Activated T-helper 1 cell treated with anti-CD3 and anti-CD28 coated beads, Interleukin-12 subunit alpha, Interleukin-12 subunit beta, Interleukin-2, Interleukin-4 antibody, amounts not matched to agents 30 ng/mL and 10 ng/mL and 1 ng/mL, durations not matched to agents 14 hours and 24 hours and 36 hours (primary cell): Measurements from ENCODE around the gene HSPA1L. TPM values are rescaled to one million over a fixed set of nuclear protein-coding genes. Genes with fewer than 3 reads are reported as not detected.
"Not testable (repeated sequence)": the region's sequence is repeated elsewhere in the genome, so short reads cannot be mapped to it uniquely, and the experiment has no call there.

ENCODE experiments used
- DNase-seq: peaks from one replicate; pipeline ENCODE4 v3.0.0; 2021; ENCODE audit warnings: low spot score
- H3K27ac Mint-ChIP-seq: one replicate; pipeline ENCODE4 v1.8.0; 2021; ENCODE audit warnings: mild to moderate bottlenecking, mixed read lengths
- H3K27me3 Mint-ChIP-seq: one replicate; pipeline ENCODE4 v1.8.0; 2022; ENCODE audit warnings: mild to moderate bottlenecking, moderate library complexity, mixed read lengths; ENCODE audit not compliant: insufficient read depth
- H3K36me3 Mint-ChIP-seq: one replicate; pipeline ENCODE4 v1.8.0; 2021; ENCODE audit warnings: low read depth, mixed read lengths
- H3K4me1 Mint-ChIP-seq: one replicate; pipeline ENCODE4 v1.8.0; 2021; ENCODE audit warnings: low read depth, mixed read lengths
- H3K4me3 Mint-ChIP-seq: one replicate; pipeline ENCODE4 v1.8.0; 2021; ENCODE audit warnings: mild to moderate bottlenecking, moderate library complexity, mixed read lengths
- H3K9me3 Mint-ChIP-seq: one replicate; pipeline ENCODE4 v1.8.0; 2021; ENCODE audit warnings: mixed read lengths
- intact Hi-C: fragments of 100-400 bp; cut with micrococcal nuclease; formaldehyde crosslinking; loops from one replicate; pipeline ENCODE4 v1.15.1; 2024
- total RNA-seq: library from RNA; stranded (reverse); gene quantifications from 2 replicates; pipeline ENCODE4 v1.2.3, GENCODE V29; 2022

HSPA1L gene
- 2.2 and 2.9 TPM in 2 replicates for total RNA-seq

DNA sequence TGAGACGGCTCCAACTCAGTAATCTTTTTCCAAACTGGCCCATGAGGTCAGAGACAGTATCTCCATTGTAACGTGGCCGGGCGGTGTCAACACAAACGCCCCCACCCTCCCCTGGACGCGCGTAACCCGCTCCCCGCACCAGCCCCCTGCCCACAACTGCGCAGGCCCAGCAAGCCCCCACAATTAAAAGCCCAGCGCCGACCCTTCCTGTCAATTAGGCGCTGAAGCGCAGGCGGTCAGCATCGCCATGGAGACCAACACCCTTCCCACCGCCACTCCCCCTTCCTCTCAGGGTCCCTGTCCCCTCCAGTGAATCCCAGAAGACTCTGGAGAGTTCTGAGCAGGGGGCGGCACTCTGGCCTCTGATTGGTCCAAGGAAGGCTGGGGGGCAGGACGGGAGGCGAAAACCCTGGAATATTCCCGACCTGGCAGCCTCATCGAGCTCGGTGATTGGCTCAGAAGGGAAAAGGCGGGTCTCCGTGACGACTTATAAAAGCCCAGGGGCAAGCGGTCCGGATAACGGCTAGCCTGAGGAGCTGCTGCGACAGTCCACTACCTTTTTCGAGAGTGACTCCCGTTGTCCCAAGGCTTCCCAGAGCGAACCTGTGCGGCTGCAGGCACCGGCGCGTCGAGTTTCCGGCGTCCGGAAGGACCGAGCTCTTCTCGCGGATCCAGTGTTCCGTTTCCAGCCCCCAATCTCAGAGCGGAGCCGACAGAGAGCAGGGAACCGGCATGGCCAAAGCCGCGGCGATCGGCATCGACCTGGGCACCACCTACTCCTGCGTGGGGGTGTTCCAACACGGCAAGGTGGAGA is at the start of gene HSPA1L, which contains the start of gene HSPA1A:
Gene HSPA1L, minus strand, starts transcription at position 259 of the 814 bp plus-strand sequence. CDS start 3,311 bp downstream, outside the sequence.
Gene HSPA1A, plus strand, starts transcription at position 519 of the 814 bp plus-strand sequence. Its CDS starts 214 bp downstream, at position 733.
- Mint-ChIP-seq H3K9me3 (no peaks in the 10 kb centered on the region), H3K27ac (peak within 1 kb of the TSS; percentile 95), H3K4me1 (peaks cover 50% of the 10 kb centered on the region), H3K4me3 (peak within 1 kb of the TSS; percentile 93), H3K27me3 (no peaks in the 10 kb centered on the region), H3K36me3 (peaks cover 18% of the 10 kb centered on the region)
- peak; percentile 75 for DNase-seq
- intact Hi-C loops: loop anchor here (2.0 to 10.0 kb wide), 2 partner anchors 20 to 1040 kb away; partner anchors contain the start of genes PSMB9 and TAP1

GRCh38 chr6:31864818-31865204 is 49.7 kb upstream of the HSPA1L start:
- H3K36me3 Mint-ChIP-seq: peaks cover 3% of the 10 kb centered on the region
- H3K4me3 Mint-ChIP-seq: no peak overlapping the region
- peaks cover 5% of the 10 kb centered on the region for H3K27me3 Mint-ChIP-seq
- DNase-seq: no peak
- H3K9me3 Mint-ChIP-seq: no peaks in the 10 kb centered on the region
- H3K4me1 Mint-ChIP-seq: peaks cover 37% of the 10 kb centered on the region
- intact Hi-C loops: loop anchor here (10.0 kb wide), 1 partner anchor 1250 kb away; the partner anchor contains the start of genes MRPS18B and PPP1R10
- no peak overlapping the region for H3K27ac Mint-ChIP-seq

DNA sequence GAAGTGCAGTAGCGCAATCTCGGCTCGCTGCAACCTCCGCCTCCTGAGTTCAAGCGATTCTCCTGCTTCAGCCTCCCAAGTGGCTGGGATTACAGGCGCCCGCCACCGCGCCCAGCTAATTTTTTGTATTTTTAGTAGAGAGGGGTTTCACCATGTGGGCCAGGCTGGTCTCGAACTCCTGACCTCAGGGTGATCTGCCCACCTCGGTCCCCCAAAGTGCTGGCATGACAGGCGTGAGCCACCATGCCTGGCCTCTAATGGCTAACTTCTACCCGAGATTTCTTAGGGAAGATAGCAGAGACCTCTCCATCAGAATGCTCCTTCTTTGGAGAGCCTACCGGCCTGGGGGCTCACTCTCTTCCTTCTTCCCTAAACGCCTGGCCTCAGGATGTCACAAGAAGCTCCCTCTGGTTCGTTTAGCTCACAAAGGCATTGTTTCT is 49.1 kb upstream of the HSPA1L start:
- H3K27me3 Mint-ChIP-seq, DNase-seq, H3K9me3 Mint-ChIP-seq, H3K36me3 Mint-ChIP-seq: not testable (repeated sequence)
- intact Hi-C loops: loop anchor here (10.0 kb wide), 1 partner anchor 1249 kb away; the partner anchor contains the start of genes MRPS18B and PPP1R10
- peak overlapping the region; percentile 94 for H3K27ac Mint-ChIP-seq
- H3K4me3 Mint-ChIP-seq: peak overlapping the region; percentile 97
- H3K4me1 Mint-ChIP-seq: peaks cover 37% of the 10 kb centered on the region

DNA sequence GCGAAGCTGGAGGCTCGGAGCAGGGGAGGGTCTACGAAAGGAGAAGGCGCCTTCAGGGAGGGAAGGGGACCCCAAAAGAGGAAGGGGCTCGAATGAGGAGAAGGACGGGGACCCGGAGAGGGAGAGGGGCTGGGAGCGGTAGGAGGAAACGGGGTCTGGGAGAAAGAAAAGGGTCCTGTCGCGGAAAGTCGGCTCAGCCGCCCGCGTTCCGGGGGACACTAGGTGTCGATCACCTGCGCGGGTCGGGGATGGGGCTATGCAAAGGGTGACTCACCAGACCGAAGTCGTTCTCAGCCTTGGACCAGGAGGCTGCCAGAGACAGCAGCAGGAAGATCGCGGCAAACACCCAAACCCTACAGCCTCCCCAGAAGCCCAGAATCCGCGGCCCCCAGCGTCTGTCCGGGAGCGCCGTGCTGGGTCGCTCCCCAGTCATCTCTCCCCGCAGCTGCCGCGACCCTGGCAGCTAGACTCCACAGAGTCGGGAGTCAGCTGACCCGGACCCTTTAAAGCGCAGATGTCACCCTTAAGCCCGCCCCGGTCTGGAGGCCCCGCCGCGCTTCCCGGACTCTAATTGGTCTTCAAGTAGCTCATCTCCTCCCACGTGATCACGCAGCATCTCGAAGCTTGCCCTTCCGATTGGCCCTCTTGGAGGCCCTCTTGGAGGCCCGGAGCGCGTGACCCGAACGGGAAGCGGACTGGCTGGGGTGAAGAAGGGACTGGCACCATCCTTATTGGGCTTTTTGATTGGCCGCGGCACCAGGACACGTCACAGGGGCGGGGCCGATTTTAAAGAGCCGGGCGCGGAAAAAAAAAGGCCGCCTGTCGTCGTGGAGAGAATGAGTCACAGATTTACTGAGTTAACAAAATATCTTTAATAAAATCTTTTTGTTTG is 47.5 kb upstream of the HSPA1L start, which contains the start of gene NEU1:
Gene NEU1, minus strand, starts transcription at position 478 of the 892 bp plus-strand sequence. Its CDS starts 45 bp downstream, at position 433.
- Mint-ChIP-seq H3K4me1 (peaks cover 37% of the 10 kb centered on the region), H3K9me3 (no peaks in the 10 kb centered on the region), H3K36me3 (peaks cover 7% of the 10 kb centered on the region), H3K27ac (peak within 1 kb of the TSS; percentile 94), H3K27me3 (peaks cover 3% of the 10 kb centered on the region), H3K4me3 (peak within 1 kb of the TSS; percentile 97)
- intact Hi-C loops: loop anchor here (1.0 to 10.0 kb wide), 11 partner anchors 28 to 1248 kb away; partner anchors contain the start of genes ABHD16A, BAG6, EHMT2 and MRPS18B
- peak; percentile 99 for DNase-seq

DNA sequence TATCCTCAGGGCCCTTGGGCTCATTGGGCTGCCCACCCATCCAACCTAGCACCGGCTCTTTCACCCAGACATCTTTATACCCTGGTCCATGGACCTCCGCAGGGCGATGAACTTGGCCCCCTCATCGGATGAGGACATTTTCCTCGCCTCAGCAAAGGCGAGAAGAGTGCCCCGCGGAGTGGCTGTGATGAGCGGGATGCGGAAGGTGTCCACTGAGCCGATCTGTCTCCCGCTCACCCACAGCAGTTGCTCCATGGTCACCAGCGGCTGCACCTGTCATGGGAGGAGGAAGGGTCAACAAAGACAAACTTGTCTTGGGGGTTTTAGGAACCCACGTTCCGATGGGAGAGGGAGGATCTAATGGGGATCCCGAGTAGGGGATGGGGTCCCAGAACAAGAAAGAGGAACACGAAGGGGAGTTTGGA is 46.8 kb upstream of the HSPA1L start:
- H3K27ac Mint-ChIP-seq: peak overlapping the region; percentile 94
- peaks cover 11% of the 10 kb centered on the region for H3K36me3 Mint-ChIP-seq

DNA sequence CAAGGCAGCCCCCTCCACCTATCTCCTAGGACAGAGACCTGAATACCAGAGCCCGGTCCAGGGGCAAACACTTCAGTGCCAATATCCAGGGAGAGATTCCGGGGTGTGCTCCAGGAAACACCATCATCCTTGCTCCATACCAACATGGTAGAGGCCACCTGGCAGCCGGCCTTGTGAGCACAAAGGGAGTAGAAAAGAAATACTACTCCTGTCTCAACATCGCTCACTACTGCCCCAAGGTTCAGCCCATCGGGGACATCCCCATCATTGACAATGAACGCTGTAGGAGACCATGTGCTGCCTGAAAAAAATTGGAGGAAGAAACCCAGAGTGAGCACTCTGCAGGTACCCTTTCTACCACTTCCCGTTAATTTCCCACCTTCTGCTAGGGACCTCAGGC is 46.1 kb upstream of the HSPA1L start:
- Mint-ChIP-seq H3K4me3 (peak overlapping the region; percentile 97), H3K4me1 (peaks cover 37% of the 10 kb centered on the region)

More for the DNA sequence above, 46.8 kb upstream of the HSPA1L start:
- intact Hi-C loops: loop anchor here (2.0 to 10.0 kb wide), 3 partner anchors 241 to 1247 kb away; partner anchors contain the start of genes MRPS18B, PPP1R10, PRRC2A and RNF5
- Mint-ChIP-seq H3K4me1 (peaks cover 37% of the 10 kb centered on the region), H3K4me3 (peak overlapping the region; percentile 97), H3K27me3 (peaks cover 3% of the 10 kb centered on the region), H3K9me3 (no peaks in the 10 kb centered on the region)
- DNase-seq: no peak

GRCh38 chr6:31860349-31860748 is 45.3 kb upstream of the HSPA1L start:
- Mint-ChIP-seq H3K4me1 (peaks cover 35% of the 10 kb centered on the region), H3K36me3 (peaks cover 11% of the 10 kb centered on the region), H3K4me3 (no peak overlapping the region), H3K27ac (no peak overlapping the region), H3K27me3 (peaks cover 3% of the 10 kb centered on the region), H3K9me3 (no peaks in the 10 kb centered on the region)
- no peak for DNase-seq
- intact Hi-C loops: loop anchor here (10.0 kb wide), 1 partner anchor 1246 kb away; the partner anchor contains the start of genes MRPS18B and PPP1R10

More for the DNA sequence above, 46.1 kb upstream of the HSPA1L start:
- H3K9me3 Mint-ChIP-seq: no peaks in the 10 kb centered on the region
- intact Hi-C loops: loop anchor here (10.0 kb wide), 1 partner anchor 1246 kb away; the partner anchor contains the start of genes MRPS18B and PPP1R10
- DNase-seq: no peak
- peak overlapping the region; percentile 58 for H3K27ac Mint-ChIP-seq
- peaks cover 11% of the 10 kb centered on the region for H3K36me3 Mint-ChIP-seq
- H3K27me3 Mint-ChIP-seq: peaks cover 3% of the 10 kb centered on the region

DNA sequence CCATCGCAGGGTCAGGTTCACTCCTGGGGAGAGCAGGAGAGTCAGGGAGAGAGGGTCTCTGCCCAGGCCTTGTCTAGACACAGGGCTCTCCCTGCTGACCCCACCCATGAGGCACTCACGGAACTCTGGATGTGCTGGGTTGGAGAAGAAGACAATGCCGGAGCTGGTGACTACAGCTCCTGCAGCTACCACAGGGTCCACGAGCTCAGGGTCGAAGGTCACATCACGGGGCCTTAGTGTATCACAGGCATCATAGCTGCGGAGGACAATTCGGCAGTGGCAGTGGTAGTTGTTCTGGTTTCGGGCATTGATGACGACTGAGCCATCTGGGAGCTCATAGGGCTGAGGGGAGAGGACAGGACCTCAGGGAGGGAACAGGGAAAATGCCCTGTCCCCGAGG is 44.8 kb upstream of the HSPA1L start:
- Mint-ChIP-seq H3K4me3 (peak overlapping the region; percentile 20), H3K9me3 (no peaks in the 10 kb centered on the region)

DNA sequence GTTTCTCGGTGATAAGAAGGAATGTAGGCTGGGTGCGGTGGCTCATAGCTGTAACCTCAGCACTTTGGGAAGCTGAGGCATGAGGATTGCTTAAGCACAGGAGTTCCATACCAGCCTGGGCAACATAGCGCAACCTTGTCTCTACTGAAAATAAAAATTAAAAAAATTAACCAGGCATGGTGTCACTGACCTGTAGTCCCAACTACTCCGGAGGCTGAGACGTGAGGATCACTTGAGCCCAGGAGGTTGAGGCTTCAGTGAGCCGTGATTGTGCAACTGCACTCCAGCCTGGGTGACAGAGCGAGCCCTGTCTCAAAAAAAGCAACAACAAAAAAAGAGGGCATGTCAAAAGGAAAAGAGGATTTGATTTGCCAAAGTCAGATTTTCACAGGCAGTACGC is 43.6 kb upstream of the HSPA1L start:
- no peak overlapping the region for H3K27ac Mint-ChIP-seq
- no peak overlapping the region for H3K4me3 Mint-ChIP-seq
- peaks cover 24% of the 10 kb centered on the region for H3K4me1 Mint-ChIP-seq

More for the DNA sequence above, 44.8 kb upstream of the HSPA1L start:
- Mint-ChIP-seq H3K27me3 (peaks cover 3% of the 10 kb centered on the region), H3K27ac (no peak overlapping the region), H3K36me3 (peaks cover 11% of the 10 kb centered on the region), H3K4me1 (peaks cover 31% of the 10 kb centered on the region)
- DNase-seq: no peak
- intact Hi-C loops: loop anchor here (10.0 kb wide), 1 partner anchor 1245 kb away; the partner anchor contains the start of genes MRPS18B and PPP1R10

GRCh38 chr6:31857774-31858173 is 42.7 kb upstream of the HSPA1L start:
- DNase-seq, H3K27me3 Mint-ChIP-seq, H3K4me3 Mint-ChIP-seq, H3K9me3 Mint-ChIP-seq, intact Hi-C loops, H3K27ac Mint-ChIP-seq: not testable (repeated sequence)
- Mint-ChIP-seq H3K4me1 (peaks cover 18% of the 10 kb centered on the region), H3K36me3 (peaks cover 11% of the 10 kb centered on the region)

More for the DNA sequence above, 43.6 kb upstream of the HSPA1L start:
- Mint-ChIP-seq H3K27me3 (peaks cover 3% of the 10 kb centered on the region), H3K36me3 (peaks cover 11% of the 10 kb centered on the region), H3K9me3 (no peaks in the 10 kb centered on the region)
- intact Hi-C loops: no loop called here
- no peak for DNase-seq

- H3K27me3 Mint-ChIP-seq, H3K4me1 Mint-ChIP-seq, intact Hi-C loops, DNase-seq, H3K4me3 Mint-ChIP-seq, H3K36me3 Mint-ChIP-seq, H3K9me3 Mint-ChIP-seq, H3K27ac Mint-ChIP-seq: not testable (repeated sequence)
Measured at GRCh38 chr6:31851980-31852718, 37.1 kb upstream of the HSPA1L start.
